Stomach (tissue), 4 donors: ENCODE measurements around the gene KCNA10.

Experiments used
- EP300 ChIP-seq: sonication (generic); formaldehyde crosslinking; IDR thresholded peaks from one replicate; pipeline ENCODE4 v1.6.1; 2017; ENCODE audit warnings: antibody characterized with exemption
- POLR2A ChIP-seq, 4 donors: fragments of 450-650 bp; IDR thresholded peaks; one replicate each; pipeline ENCODE4 v1.6.1; 2016; ENCODE audit warnings: antibody characterized with exemption in 4 of 4, control low read depth in 2 of 4, mild to moderate bottlenecking in 1 of 4, moderate library complexity in 1 of 4
- TF ChIP-seq, protein P1 (sequence below), 7 experiments: fragments of 450-650 bp in 4 of 7; fragments of 200-600 bp in 3 of 7; sonication (generic) in 3 of 7; IDR thresholded peaks; one replicate each; pipeline ENCODE4 v1.5.1; 2016 to 2019; ENCODE audit warnings: antibody characterized with exemption in 7 of 7, control low read depth in 2 of 7, mild to moderate bottlenecking in 1 of 7

GRCh38 chr1:110502402-110503151, 16.4 kb downstream of the KCNA10 start:
- TF ChIP-seq, protein P1, sequence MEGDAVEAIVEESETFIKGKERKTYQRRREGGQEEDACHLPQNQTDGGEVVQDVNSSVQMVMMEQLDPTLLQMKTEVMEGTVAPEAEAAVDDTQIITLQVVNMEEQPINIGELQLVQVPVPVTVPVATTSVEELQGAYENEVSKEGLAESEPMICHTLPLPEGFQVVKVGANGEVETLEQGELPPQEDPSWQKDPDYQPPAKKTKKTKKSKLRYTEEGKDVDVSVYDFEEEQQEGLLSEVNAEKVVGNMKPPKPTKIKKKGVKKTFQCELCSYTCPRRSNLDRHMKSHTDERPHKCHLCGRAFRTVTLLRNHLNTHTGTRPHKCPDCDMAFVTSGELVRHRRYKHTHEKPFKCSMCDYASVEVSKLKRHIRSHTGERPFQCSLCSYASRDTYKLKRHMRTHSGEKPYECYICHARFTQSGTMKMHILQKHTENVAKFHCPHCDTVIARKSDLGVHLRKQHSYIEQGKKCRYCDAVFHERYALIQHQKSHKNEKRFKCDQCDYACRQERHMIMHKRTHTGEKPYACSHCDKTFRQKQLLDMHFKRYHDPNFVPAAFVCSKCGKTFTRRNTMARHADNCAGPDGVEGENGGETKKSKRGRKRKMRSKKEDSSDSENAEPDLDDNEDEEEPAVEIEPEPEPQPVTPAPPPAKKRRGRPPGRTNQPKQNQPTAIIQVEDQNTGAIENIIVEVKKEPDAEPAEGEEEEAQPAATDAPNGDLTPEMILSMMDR (IDR thresholded peaks at IDR 0.05): no peak
- no peak for TF ChIP-seq POLR2A (IDR thresholded peaks at IDR 0.05)
- TF ChIP-seq EP300: no peak
